Colon (tissue), 2 donors: ENCODE results near the gene TSSC4.

Source experiments
- FAIRE-seq: peaks from 2 replicates; lab custom pipeline; 2012; peaks lifted over from hg19 to GRCh38; lab: Jason Lieb, UNC
- donor health status: control.
- donor health status: control.

The TSSC4 gene

DNA sequence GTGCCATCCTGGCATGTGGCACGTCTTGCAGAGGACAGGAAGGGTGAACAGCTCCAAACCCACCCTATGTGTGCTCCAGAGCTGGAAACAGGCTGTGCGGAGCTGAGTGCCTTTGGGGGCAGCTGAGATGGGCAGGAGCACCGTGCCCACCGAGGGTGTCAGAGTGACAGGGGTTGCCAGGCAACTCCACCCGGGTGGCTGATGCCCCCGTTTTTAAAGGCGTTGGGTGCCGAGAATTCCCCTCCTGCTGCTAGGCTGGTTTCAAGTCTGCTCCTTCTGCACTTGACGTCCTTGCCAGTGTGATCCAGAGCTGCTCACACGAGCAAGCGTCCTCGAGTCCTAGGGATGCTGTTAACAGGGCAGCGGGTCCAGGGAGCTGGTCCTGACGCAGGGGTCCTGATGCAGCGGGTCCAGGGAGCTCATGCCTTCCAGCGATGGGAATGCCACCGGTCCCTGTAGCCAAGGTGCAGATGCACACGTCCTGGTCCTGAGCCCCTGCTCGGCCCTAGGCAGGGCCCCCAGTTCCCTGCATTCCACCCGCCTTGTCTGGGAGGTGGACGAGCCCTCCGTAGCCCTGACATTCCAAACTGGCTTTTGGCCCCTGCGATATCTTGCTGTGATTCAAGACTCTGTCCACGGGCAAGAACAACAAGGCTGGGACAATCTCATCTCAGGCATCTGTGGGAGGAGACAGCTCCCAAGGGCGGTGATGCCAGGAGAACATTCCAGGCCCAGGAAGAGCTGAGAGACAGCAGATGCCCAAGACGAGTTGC lies 49.2 kb downstream of the TSSC4 start:
- FAIRE-seq: no peak

- no peak for FAIRE-seq
Measured at GRCh38 chr11:2450321-2451041, 49.9 kb downstream of the TSSC4 start.

DNA sequence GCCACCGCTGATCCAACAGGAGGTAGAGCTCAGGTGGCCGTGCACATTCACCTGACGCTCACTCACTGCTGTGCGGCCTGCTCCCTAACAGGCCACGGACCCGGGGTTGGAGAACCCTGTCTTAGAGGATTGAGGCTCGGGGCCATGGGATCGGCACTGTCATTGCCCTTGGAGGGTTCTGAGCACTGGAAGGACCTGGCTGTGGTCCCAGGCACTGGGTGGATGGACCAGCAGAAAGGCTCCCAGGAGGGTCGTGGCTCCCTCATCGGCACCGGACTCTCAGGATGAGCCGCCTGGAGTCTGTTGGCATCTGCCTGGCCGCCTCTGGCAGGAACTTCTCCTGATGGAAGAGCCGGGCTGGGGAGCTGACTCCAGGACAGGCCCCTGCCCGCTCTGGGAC lies 50.8 kb downstream of the TSSC4 start:
- no peak for FAIRE-seq

- FAIRE-seq: no peak
Measured at GRCh38 chr11:2451916-2452315, 51.4 kb downstream of the TSSC4 start.

- no peak for FAIRE-seq
Measured at GRCh38 chr11:2452321-2453012, 51.9 kb downstream of the TSSC4 start.

GRCh38 chr11:2453436-2453835 lies 52.9 kb downstream of the TSSC4 start:
- FAIRE-seq: no peak
